Hematopoietic multipotent progenitor cell (in vitro differentiated cells): ENCODE results near the gene ST6GALNAC4. TPM values are rescaled to one million over a fixed set of nuclear protein-coding genes. Genes with fewer than 3 reads are reported as not detected.

Experiments
- DNase-seq, 3 donors: peaks; one replicate each; pipeline ENCODE4 v3.0.0-alpha.2; 2011 to 2015; ENCODE audit warnings: low read depth in 2 of 3, low spot score in 2 of 3
- total RNA-seq: library from RNA; depleted of rRNA; stranded (reverse); fragments of >200 nt; gene quantifications from one replicate; pipeline ENCODE4 v1.2.3, GENCODE V29; 2012

Gene ST6GALNAC4
- total RNA-seq, 1 donor = 70.3 TPM

DNA sequence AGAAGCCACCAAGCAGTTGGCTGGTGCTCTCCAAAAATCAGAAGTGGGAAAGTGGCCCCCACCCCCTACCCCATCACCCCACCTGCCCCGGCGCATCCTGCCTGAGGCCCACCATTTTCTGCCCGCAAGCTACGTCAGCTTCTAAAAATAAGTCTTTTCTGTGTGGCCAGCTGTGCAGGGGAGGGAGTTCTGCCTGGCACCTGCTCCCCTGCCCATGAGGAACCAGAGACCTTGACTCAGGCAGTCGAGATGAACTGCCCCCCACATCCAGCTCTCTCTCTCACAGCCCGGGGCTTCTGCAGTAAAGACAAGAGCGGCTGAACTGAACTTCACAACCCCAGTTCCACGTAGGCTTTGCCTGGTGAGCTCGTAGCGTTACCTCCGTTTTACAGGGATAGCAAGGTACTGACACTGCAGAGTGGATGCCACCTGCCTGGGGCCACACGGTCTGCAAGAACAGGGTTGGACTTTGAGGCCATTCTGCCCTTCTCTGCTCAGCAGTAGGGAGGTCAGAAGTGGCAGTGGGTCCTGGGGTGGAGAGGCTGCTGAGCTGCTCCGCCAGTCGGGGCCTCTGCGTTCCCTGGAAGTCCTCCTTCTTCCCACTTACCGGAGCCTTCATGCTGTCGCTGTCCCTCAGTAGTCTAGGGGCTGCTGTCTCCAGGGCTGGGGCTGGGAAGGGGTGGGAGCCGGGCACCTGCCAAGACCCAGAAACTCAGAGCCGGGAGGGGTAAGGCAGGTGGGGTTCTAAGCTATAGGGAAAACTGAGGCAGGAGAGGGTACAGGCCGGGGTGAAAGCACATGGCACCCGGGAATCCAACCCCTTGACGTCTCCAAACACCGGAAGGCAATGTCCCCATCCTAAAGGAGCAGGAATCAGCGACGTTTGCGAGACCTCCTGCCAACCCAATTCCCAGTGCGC lies 781 bp downstream of the ST6GALNAC4 start:
- DNase-seq = peak in 2 of 3 donors; percentile 83 to 95

GRCh38 chr9:127915325-127915752 lies 1.5 kb downstream of the ST6GALNAC4 start:
- DNase-seq = no peak

DNA sequence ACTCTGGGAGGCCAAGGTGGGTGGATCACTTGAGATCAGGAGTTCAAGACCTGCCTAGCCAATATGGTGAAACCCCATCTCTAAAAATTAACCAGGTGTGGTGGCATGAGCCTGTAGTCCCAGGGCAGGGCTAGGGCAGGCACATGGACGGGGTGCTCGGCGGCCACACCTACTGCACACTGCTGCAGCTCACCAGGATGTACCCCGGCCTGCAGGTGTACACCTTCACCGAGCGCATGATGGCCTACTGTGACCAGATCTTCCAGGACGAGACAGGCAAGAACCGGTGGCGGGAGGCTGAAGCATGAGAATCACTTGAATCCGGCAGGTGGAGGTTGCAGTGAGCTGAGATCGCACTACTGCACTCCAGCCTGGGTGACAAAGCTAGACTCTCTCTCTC lies 3.2 kb downstream of the ST6GALNAC4 start:
- DNase-seq = no peak

GRCh38 chr9:127912882-127913281 lies 4.0 kb downstream of the ST6GALNAC4 start:
- no peak for DNase-seq

DNA sequence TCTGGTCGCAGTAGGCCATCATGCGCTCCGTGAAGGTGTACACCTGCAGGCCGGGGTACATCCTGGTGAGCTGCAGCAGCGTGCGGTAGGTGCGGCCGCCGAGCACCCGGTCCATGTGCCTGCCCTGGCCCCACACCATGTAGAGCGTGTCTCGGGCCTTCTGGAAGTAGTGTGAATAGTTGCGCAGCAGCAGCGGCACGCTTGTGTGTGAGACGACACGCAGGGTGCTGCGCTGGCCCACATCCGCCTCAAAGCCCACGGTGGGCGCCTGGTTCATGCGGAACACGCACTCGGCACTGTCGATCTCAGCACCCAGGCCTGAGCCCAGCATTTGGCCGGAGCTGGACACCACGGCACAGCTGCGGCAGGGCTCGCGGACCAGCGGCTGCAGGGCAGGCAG lies 4.5 kb downstream of the ST6GALNAC4 start:
- no peak for DNase-seq

DNA sequence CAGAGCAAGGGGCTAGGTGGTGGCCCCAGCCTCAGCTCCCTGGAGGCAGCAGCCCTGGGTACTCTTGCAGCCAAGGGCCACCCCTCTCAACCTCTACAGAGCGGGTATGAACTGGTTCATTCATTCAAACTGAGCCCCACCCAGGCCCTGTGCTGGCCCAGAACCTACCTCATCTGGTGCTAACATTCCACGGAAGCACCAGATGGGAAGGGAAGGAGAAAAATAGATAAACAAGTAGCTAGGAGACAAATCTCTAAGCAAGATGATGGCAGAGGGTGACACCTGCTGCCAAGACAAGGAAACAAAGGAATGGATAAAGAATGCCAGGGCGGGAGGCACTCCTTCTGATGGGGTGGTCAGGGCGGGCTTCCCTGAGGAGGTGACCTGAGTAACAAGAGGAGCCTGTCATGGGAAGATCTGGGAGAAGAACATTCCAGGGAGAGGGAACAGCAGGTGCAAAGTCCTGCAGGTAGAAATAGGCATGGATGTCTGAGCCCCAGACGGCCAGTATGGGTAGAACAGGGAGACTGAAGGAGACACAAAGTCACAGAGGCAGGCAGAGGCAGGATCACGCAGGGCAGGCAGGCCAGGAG lies 6.1 kb downstream of the ST6GALNAC4 start:
- DNase-seq = peak in 1 of 3 donors; percentile 34

- no peak for DNase-seq
Observed at GRCh38 chr9:127909839-127910273, 7.0 kb downstream of the ST6GALNAC4 start.

- DNase-seq = no peak
Observed at GRCh38 chr9:127908660-127908926, 8.2 kb downstream of the ST6GALNAC4 start.

GRCh38 chr9:127907867-127908659 lies 8.8 kb downstream of the ST6GALNAC4 start:
- no peak for DNase-seq

GRCh38 chr9:127905788-127906191 lies 11.1 kb downstream of the ST6GALNAC4 start:
- DNase-seq = no peak

GRCh38 chr9:127905004-127905728 lies 11.7 kb downstream of the ST6GALNAC4 start:
- peak in 1 of 3 donors; percentile 33 for DNase-seq

DNA sequence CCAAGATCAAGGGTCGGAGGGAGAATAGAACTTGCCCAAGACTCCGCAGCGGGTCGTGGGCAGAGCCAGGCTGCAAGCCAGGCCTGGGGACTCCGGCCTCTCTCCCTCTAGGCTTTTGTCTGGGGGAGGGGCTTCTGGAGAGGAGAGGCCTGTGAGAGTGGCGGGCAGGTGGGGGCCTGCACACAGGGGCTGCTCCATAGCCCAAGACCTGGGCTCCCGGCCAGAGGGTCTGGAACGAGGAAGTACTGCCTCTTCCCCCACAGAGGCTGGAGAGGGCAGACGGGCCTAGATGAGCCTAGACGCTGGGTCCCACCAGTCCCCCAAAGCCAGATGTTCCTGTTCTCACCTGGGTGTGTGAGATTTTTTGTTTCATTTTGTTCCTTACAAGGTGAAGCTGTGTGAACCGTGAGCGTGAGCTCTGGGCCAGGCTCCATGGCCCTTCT lies 12.3 kb downstream of the ST6GALNAC4 start:
- peak in 2 of 3 donors; percentile 44 to 66 for DNase-seq

GRCh38 chr9:127903557-127904475 lies 13.0 kb downstream of the ST6GALNAC4 start:
- DNase-seq = peak in 1 of 3 donors; percentile 62

- peak in 2 of 3 donors; percentile 74 to 78 for DNase-seq
Observed at GRCh38 chr9:127899128-127899943, 17.5 kb downstream of the ST6GALNAC4 start, which contains the start of gene ST6GALNAC6. ST6GALNAC6 (minus strand) TSS chr9:127899603; CDS start chr9:127897981, 1,622 bp downstream.

DNA sequence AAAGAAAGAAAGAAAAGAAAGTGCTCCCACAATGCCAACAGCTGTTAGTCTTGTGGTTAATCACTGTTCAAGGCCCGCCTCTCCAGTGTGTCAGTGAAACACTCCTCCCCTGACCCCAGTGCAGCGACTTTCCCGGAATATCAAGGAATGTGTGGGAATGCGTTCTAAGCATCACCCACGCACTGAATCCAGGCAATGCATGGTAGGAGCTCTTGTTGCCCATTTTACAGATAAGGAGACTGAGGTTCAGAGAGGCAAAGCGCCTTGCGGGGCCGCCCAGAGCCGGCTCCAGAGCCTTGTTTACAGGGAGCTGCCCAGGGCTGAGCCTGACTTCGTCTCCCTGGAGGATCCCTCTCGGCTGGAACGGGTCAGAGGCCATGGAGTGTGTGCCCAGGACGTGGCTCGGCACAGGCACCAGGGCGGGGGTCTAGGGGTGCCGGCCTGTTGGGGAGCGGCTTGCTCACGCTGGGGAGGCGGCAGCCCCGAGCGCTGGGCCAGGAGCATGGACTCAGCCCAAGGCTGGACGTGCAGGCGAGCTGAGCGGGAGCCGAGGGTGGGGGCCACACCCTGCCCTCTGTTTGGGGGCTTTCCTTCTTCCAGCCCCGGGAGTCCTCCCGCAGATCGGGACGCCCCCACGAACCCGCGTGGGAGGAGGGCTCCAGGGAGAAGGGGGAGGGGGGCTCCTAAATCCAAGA lies 18.3 kb downstream of the ST6GALNAC4 start:
- peak in 1 of 3 donors; percentile 39 for DNase-seq

DNA sequence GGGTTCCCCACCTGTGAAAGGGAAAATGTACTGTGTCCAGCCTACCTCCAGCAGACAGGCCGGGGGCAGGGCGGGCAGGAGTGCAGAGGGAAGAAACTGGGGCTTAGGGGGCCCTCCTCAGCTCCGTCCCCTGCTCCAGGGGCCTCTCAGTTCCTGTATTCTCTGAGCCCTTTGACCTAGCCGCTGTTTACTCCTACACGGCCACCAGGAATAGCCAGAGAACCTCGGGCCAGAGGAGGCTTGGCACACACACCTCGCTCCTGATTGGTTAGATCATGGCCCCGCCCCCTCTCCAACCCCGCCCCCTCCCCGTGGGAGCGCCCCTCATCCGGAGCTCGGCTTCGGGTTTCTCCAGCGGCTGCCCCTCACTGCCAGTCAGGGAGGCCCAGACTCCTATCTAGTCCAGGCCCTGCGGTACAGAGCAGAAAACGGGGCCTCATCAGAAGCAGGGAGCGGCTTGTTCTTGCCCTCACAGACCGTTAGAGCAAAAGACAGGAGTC lies 19.6 kb downstream of the ST6GALNAC4 start:
- peak in 2 of 3 donors; percentile 49 to 66 for DNase-seq

DNA sequence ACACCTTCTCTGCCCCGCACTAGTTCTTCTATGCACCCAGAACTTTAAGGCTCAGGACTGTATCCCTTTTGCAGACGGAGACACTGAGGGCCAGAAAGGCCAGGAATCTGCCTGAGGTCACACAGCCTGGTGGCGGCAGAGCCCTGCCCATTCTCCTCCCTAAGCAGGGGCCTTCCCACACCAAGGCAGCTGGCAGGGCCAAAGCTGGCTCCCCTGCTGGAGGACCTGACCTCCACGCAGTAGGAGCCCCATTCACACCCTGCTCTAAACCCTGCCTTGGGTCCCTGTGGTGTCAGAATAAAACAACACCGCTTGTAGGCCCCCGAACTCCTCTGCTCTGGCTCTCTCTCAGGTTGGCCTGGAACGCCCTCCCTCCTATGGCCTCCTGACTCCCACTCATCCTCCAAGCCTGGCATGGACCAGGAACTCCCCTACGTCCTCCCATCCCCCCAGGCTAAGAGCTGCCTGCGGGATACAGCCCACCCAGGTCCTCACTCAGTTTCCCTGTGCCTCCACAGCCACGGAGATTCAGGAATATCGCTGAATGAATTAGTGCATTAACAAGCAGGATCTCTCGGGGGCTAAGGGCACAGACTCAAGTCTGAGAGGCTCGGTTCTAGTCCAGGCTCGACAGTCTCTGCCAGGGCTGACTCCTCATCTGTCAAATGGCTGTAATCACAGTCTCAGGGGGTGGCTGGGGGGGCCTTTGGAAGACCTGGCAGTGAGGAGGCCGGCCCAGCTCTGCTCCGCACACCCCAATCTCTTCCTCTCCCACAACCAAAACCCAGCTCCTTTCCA lies 20.2 kb downstream of the ST6GALNAC4 start:
- no peak for DNase-seq
